Muscle of leg (tissue), 11 donors: ENCODE results near the gene SLC1A2. TPM values are rescaled to one million over a fixed set of nuclear protein-coding genes. Genes with fewer than 3 reads are reported as not detected.

Experiments used
- DNase-seq: peaks from one replicate; pipeline ENCODE4 v3.0.0; 2013
- H3K27ac ChIP-seq: one replicate; pipeline ENCODE4 v1.5.1; 2013; ENCODE audit warnings: mild to moderate bottlenecking, low read length, control low read depth
- H3K27me3 ChIP-seq: one replicate; pipeline ENCODE4 v1.6.1; 2013; ENCODE audit warnings: low read length; ENCODE audit not compliant: control insufficient read depth, insufficient read depth
- H3K36me3 ChIP-seq: one replicate; pipeline ENCODE4 v1.6.1; 2013; ENCODE audit warnings: low read length; ENCODE audit not compliant: control insufficient read depth, insufficient read depth
- H3K4me1 ChIP-seq: one replicate; pipeline ENCODE4 v1.6.1; 2013; ENCODE audit warnings: low read length; ENCODE audit not compliant: control insufficient read depth, insufficient read depth
- H3K4me3 ChIP-seq: one replicate; pipeline ENCODE4 v1.5.1; 2013; ENCODE audit warnings: low read length, control low read depth
- H3K9me3 ChIP-seq: replicated peaks from 2 replicates; pipeline ENCODE4 v1.6.1; 2013; ENCODE audit warnings: low read depth, low read length; ENCODE audit not compliant: control insufficient read depth
- WGBS: methylation state at CpG from one replicate; pipeline ENCODE4 v1.1.5; 2013; ENCODE audit warnings: missing lambda C conversion rate; ENCODE audit not compliant: insufficient coverage; 5-methylcytosine and 5-hydroxymethylcytosine counted together
- polyA plus RNA-seq, 8 donors: library from polyadenylated mRNA; unstranded; fragments of 120-200 nt; gene quantifications; one replicate each; pipeline versions ENCODE4 v1.2.1 to v1.2.3, GENCODE V29; 2013; ENCODE audit warnings: inconsistent platforms in 1 of 8, low replicate concordance in 1 of 8; ENCODE audit not compliant: insufficient read length in 8 of 8, insufficient read depth in 1 of 8
- total RNA-seq: library from RNA; stranded (reverse); fragments of 120-200 nt; gene quantifications from one replicate; pipeline ENCODE4 v1.2.4, GENCODE V29; 2013

The SLC1A2 gene
- total and polyA plus RNA-seq, 9 donors: 0.43 to 1.6 (median 1.0) TPM

- H3K9me3 ChIP-seq: no peaks in the 10 kb centered on the region
- 91% methylated on average over 1 of the region's 3 CpGs for WGBS
- H3K36me3 ChIP-seq: no peaks in the 10 kb centered on the region
- no peaks in the 10 kb centered on the region for H3K4me1 ChIP-seq
- no peaks in the 10 kb centered on the region for H3K27me3 ChIP-seq
- no peak overlapping the region for H3K27ac ChIP-seq
- DNase-seq: no peak
- H3K4me3 ChIP-seq: no peak overlapping the region
Measured at GRCh38 chr11:35330156-35330889, 89.0 kb downstream of the SLC1A2 start.

GRCh38 chr11:35327829-35328228 lies 91.5 kb downstream of the SLC1A2 start:
- DNase-seq: no peak
- no peaks in the 10 kb centered on the region for H3K9me3 ChIP-seq
- peaks cover 1% of the 10 kb centered on the region for H3K4me1 ChIP-seq
- no peaks in the 10 kb centered on the region for H3K27me3 ChIP-seq
- no CpG with 5 or more reads among the region's 1 CpG for WGBS
- no peak overlapping the region for H3K27ac ChIP-seq
- no peak overlapping the region for H3K4me3 ChIP-seq
- H3K36me3 ChIP-seq: no peaks in the 10 kb centered on the region

GRCh38 chr11:35326266-35326879 lies 93.0 kb downstream of the SLC1A2 start:
- Histone ChIP-seq H3K4me3 (no peak overlapping the region), H3K27me3 (no peaks in the 10 kb centered on the region), H3K4me1 (peaks cover 12% of the 10 kb centered on the region), H3K9me3 (no peaks in the 10 kb centered on the region), H3K27ac (no peak overlapping the region), H3K36me3 (no peaks in the 10 kb centered on the region)
- no peak for DNase-seq
- 40% methylated on average over 1 of the region's 3 CpGs for WGBS

DNA sequence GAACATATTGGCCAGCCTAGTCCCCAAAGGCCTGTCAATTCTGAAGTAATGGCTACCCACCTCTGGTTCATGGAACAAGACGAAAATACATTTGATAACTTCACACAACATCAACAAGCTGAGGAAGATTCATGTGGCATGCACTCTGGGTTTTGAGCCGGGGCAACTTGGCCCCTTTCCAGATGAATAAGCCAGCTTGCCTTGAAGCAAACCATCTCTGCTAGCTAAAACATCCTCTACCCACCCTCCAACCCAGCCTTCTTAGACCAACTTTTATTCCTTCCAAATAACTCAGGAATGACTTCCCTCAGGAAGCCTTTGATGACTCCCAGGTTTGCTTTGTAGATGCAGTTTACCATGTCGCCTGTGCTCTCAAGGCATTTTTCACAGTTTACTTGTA lies 94.4 kb downstream of the SLC1A2 start:
- H3K27me3 ChIP-seq: no peaks in the 10 kb centered on the region
- no peak for DNase-seq
- peaks cover 12% of the 10 kb centered on the region for H3K4me1 ChIP-seq
- H3K4me3 ChIP-seq: no peak overlapping the region
- H3K27ac ChIP-seq: no peak overlapping the region
- no peaks in the 10 kb centered on the region for H3K36me3 ChIP-seq
- no peaks in the 10 kb centered on the region for H3K9me3 ChIP-seq
- 78% methylated on average over 2 of the region's 3 CpGs for WGBS

GRCh38 chr11:35324183-35324886 lies 95.0 kb downstream of the SLC1A2 start:
- H3K27me3 ChIP-seq: no peaks in the 10 kb centered on the region
- H3K9me3 ChIP-seq: no peaks in the 10 kb centered on the region
- no peak overlapping the region for H3K27ac ChIP-seq
- H3K4me1 ChIP-seq: peaks cover 12% of the 10 kb centered on the region
- no peaks in the 10 kb centered on the region for H3K36me3 ChIP-seq
- no peak overlapping the region for H3K4me3 ChIP-seq
- DNase-seq: no peak

- H3K27me3 ChIP-seq: no peaks in the 10 kb centered on the region
- WGBS: 75% methylated on average over 3 of the region's 9 CpGs
- H3K9me3 ChIP-seq: no peaks in the 10 kb centered on the region
- H3K27ac ChIP-seq: no peak overlapping the region
- no peak for DNase-seq
- H3K4me1 ChIP-seq: peaks cover 12% of the 10 kb centered on the region
- no peak overlapping the region for H3K4me3 ChIP-seq
- H3K36me3 ChIP-seq: no peaks in the 10 kb centered on the region
Measured at GRCh38 chr11:35323076-35323868, 96.1 kb downstream of the SLC1A2 start.

- Histone ChIP-seq H3K27ac (peak overlapping the region; percentile 74), H3K4me1 (peaks cover 12% of the 10 kb centered on the region), H3K9me3 (no peaks in the 10 kb centered on the region), H3K4me3 (no peak overlapping the region), H3K36me3 (no peaks in the 10 kb centered on the region), H3K27me3 (no peaks in the 10 kb centered on the region)
- 80% methylated on average over 1 of the region's 3 CpGs for WGBS
- DNase-seq: no peak
Measured at GRCh38 chr11:35322318-35322979, 96.9 kb downstream of the SLC1A2 start.

GRCh38 chr11:35321532-35322317 lies 97.6 kb downstream of the SLC1A2 start:
- H3K4me3 ChIP-seq: no peak overlapping the region
- WGBS: 44% methylated on average over 6 of the region's 11 CpGs
- peak; percentile 92 for DNase-seq
- no peaks in the 10 kb centered on the region for H3K27me3 ChIP-seq
- no peaks in the 10 kb centered on the region for H3K9me3 ChIP-seq
- no peaks in the 10 kb centered on the region for H3K36me3 ChIP-seq
- H3K27ac ChIP-seq: peak overlapping the region; percentile 74
- H3K4me1 ChIP-seq: peaks cover 12% of the 10 kb centered on the region

DNA sequence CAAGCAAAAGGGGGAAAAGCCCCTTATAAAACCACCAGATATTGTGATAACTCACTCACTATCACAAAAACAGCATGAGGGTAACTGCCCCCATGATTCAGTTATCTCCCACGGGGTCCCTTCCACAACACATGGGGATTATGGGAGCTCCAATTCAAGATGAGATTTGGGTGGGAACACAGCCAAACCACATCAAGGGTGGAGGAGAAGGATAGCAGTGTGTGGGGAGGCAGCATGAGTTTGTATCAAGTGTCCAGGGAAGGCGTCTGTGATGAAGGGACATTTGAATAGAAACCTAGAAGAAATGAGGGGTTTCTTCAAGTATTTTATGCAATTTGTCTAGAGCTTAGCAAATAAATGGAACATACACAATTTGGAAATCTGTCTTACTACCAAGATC lies 98.2 kb downstream of the SLC1A2 start:
- no peak for DNase-seq
- Histone ChIP-seq H3K9me3 (no peaks in the 10 kb centered on the region), H3K4me1 (peaks cover 12% of the 10 kb centered on the region), H3K27ac (no peak overlapping the region), H3K27me3 (no peaks in the 10 kb centered on the region), H3K4me3 (no peak overlapping the region), H3K36me3 (no peaks in the 10 kb centered on the region)
- no CpG with 5 or more reads among the region's 2 CpGs for WGBS
